SK-N-SH (cell line): ENCODE measurements around the gene KPNB1. TPM values are rescaled to one million over a fixed set of nuclear protein-coding genes. Genes with fewer than 3 reads are reported as not detected.
A peak's percentile ranks its signal among the peaks of the same experiment; 100 is the strongest.

Experiments
- CTCF ChIA-PET: fragments of 300-600, 350-600 bp; formaldehyde crosslinking; extraction: SDS; loops from one replicate; lab custom pipeline; 2021; lab: Yijun Ruan, JAX
- POLR2A ChIA-PET: fragments of 350-600 bp; sonication (Branson Sonifier 250); formaldehyde crosslinking; extraction: SDS; loops from one replicate; lab custom pipeline; 2020; ENCODE audit warnings: antibody characterized with exemption, inconsistent platforms; lab: Yijun Ruan, JAX
- DNase-seq: peaks from one replicate; pipeline ENCODE4 v3.0.0; 2012
- H2AFZ ChIP-seq: fragments of 200-600 bp; sonication (generic); 2 replicates; pipeline ENCODE4 v1.8.1; 2016; ENCODE audit warnings: antibody characterized with exemption, mild to moderate bottlenecking, low read depth
- H3F3A ChIP-seq: fragments of 200-600 bp; sonication (generic); replicated peaks from 2 replicates; pipeline ENCODE3; 2016; ENCODE audit warnings: antibody characterized with exemption, mild to moderate bottlenecking; ENCODE audit not compliant: insufficient read depth
- H3K27ac ChIP-seq, 2 experiments: fragments of 200-500 bp in 1 of 2; fragments of 200-600 bp in 1 of 2; sonication (Bioruptor generic) in 1 of 2; sonication (generic), shearing (Covaris generic) in 1 of 2; 2 replicates each; pipeline versions ENCODE4 v1.5.1 to v1.6.1; 2014 to 2016; ENCODE audit warnings: low read depth in 2 of 2, inconsistent platforms in 1 of 2, low read length in 1 of 2, mild to moderate bottlenecking in 1 of 2, mixed read lengths in 1 of 2
- H3K27me3 ChIP-seq: fragments of 200-600 bp; sonication (generic), shearing (Covaris generic); 2 replicates; pipeline ENCODE4 v1.6.1; 2016; ENCODE audit warnings: mixed run types; ENCODE audit not compliant: insufficient read depth
- H3K36me3 ChIP-seq, 2 experiments: fragments of 200-500 bp in 1 of 2; fragments of 200-600 bp in 1 of 2; sonication (Bioruptor generic) in 1 of 2; sonication (generic) in 1 of 2; replicated peaks in 1 of 2; 2 replicates each; pipeline versions ENCODE3 to v1.5.1; 2014 to 2016; ENCODE audit warnings: low read length in 1 of 2, mild to moderate bottlenecking in 1 of 2; ENCODE audit not compliant: insufficient read depth in 2 of 2, control insufficient read depth in 1 of 2
- H3K4me1 ChIP-seq, 2 experiments: fragments of 200-500 bp in 1 of 2; fragments of 200-600 bp in 1 of 2; sonication (Bioruptor generic) in 1 of 2; sonication (generic), shearing (Covaris generic) in 1 of 2; 2 replicates each; pipeline versions ENCODE4 v1.5.1 to v1.6.1; 2014 to 2016; ENCODE audit warnings: low read depth in 1 of 2, low read length in 1 of 2, mixed run types in 1 of 2; ENCODE audit not compliant: insufficient read depth in 2 of 2, control insufficient read depth in 1 of 2
- H3K4me2 ChIP-seq: fragments of 200-600 bp; sonication (generic), shearing (Covaris generic); 2 replicates; pipeline ENCODE4 v1.6.1; 2017; ENCODE audit warnings: mixed run types
- H3K4me3 ChIP-seq, 2 experiments: fragments of 200-500 bp in 1 of 2; fragments of 200-600 bp in 1 of 2; sonication (Bioruptor generic) in 1 of 2; sonication (generic), shearing (Covaris generic) in 1 of 2; 2 replicates each; pipeline versions ENCODE4 v1.5.1 to v1.8.1; 2014 to 2016; ENCODE audit warnings: low read depth in 2 of 2, inconsistent platforms in 1 of 2, low read length in 1 of 2, mild to moderate bottlenecking in 1 of 2, mixed read lengths in 1 of 2, moderate library complexity in 1 of 2
- H3K79me2 ChIP-seq: fragments of 200-600 bp; sonication (generic); 2 replicates; pipeline ENCODE4 v1.8.1; 2017; ENCODE audit warnings: mild to moderate bottlenecking; ENCODE audit not compliant: insufficient read depth
- H3K9ac ChIP-seq: fragments of 200-600 bp; sonication (generic); 2 replicates; pipeline ENCODE4 v1.6.1; 2017; ENCODE audit warnings: mixed run types
- H3K9me2 ChIP-seq: fragments of 200-600 bp; sonication (generic); 2 replicates; pipeline ENCODE4 v1.6.1; 2017; ENCODE audit warnings: mixed run types
- H3K9me3 ChIP-seq: fragments of 200-600 bp; sonication (generic); 2 replicates; pipeline ENCODE4 v1.6.1; 2017; ENCODE audit warnings: mixed run types, mild to moderate bottlenecking, moderate library complexity
- H4K20me1 ChIP-seq: fragments of 200-600 bp; sonication (generic); 2 replicates; pipeline ENCODE4 v1.6.1; 2017; ENCODE audit warnings: mild to moderate bottlenecking, mixed run types; ENCODE audit not compliant: insufficient read depth
- EP300 ChIP-seq, 2 experiments: IDR thresholded peaks; 2 replicates each; pipeline versions ENCODE4 v1.4.0 to v1.6.1; 2012; ENCODE audit warnings: borderline replicate concordance in 1 of 2, low read depth in 1 of 2, low read length in 1 of 2
- JUND ChIP-seq: IDR thresholded peaks from 2 replicates; pipeline ENCODE4 v1.4.0; 2012
- NRF1 ChIP-seq: IDR thresholded peaks from 2 replicates; pipeline ENCODE4 v1.6.1; 2012; ENCODE audit warnings: low read depth, mild to moderate bottlenecking, low read length
- PBX3 ChIP-seq: IDR thresholded peaks from 2 replicates; pipeline ENCODE4; 2012
- RAD21 ChIP-seq: IDR thresholded peaks from 2 replicates; pipeline ENCODE4 v1.6.1; 2012; ENCODE audit warnings: mild to moderate bottlenecking, low read length
- RCOR1 ChIP-seq: fragments of 150-350 bp; IDR thresholded peaks from 2 replicates; pipeline ENCODE4 v1.6.1; 2017; ENCODE audit warnings: antibody characterized with exemption, low read length
- RFX5 ChIP-seq: IDR thresholded peaks from 2 replicates; pipeline ENCODE4 v1.6.1; 2012; ENCODE audit warnings: mild to moderate bottlenecking, improper control_type of control experiment, low read length
- RXRA ChIP-seq: IDR thresholded peaks from 2 replicates; pipeline ENCODE4 v1.4.0; 2012; ENCODE audit warnings: low read depth, mild to moderate bottlenecking, borderline replicate concordance
- SMC3 ChIP-seq: IDR thresholded peaks from 2 replicates; pipeline ENCODE4 v1.6.1; 2012; ENCODE audit warnings: low read depth, low read length, improper control_type of control experiment
- YY1 ChIP-seq: IDR thresholded peaks from 2 replicates; pipeline ENCODE4 v1.4.0; 2012; ENCODE audit warnings: low read depth, mild to moderate bottlenecking
- WGBS: methylation state at CpG from one replicate; pipeline ENCODE4 v1.1.6; 2017; ENCODE audit warnings: low lambda C conversion rate; 5-methylcytosine and 5-hydroxymethylcytosine counted together
- polyA plus RNA-seq, 3 experiments: library from polyadenylated mRNA; depleted of rRNA; stranded (reverse); fragments of >200 nt; gene quantifications; 2 replicates each; pipeline ENCODE4 v1.2.3, GENCODE V29; 2012
- TF ChIP-seq, protein P1 (sequence below): fragments of 200-600 bp; sonication (generic); IDR thresholded peaks from 2 replicates; pipeline ENCODE4 v1.6.1; 2017; ENCODE audit warnings: antibody characterized with exemption, mild to moderate bottlenecking, moderate library complexity
- TF ChIP-seq, protein P2 (sequence below): fragments of 150-350 bp; IDR thresholded peaks from 2 replicates; pipeline ENCODE4 v1.6.1; 2016; ENCODE audit warnings: mild to moderate bottlenecking, low read depth, low read length
- TF ChIP-seq, protein P3 (sequence below): IDR thresholded peaks from 2 replicates; pipeline ENCODE4 v1.4.0; 2012; ENCODE audit warnings: low read depth, borderline replicate concordance

The KPNB1 gene
- polyA plus RNA-seq, 1 of the 3 experiments (the other 2 are of a cell fraction), result 89.5 TPM

GRCh38 chr17:47698749-47699535, 49.2 kb downstream of the KPNB1 start:
- POLR2A ChIA-PET, result no interaction called here
- no peaks in the 10 kb centered on the region for H3K9me3 ChIP-seq
- TF ChIP-seq, protein P1, sequence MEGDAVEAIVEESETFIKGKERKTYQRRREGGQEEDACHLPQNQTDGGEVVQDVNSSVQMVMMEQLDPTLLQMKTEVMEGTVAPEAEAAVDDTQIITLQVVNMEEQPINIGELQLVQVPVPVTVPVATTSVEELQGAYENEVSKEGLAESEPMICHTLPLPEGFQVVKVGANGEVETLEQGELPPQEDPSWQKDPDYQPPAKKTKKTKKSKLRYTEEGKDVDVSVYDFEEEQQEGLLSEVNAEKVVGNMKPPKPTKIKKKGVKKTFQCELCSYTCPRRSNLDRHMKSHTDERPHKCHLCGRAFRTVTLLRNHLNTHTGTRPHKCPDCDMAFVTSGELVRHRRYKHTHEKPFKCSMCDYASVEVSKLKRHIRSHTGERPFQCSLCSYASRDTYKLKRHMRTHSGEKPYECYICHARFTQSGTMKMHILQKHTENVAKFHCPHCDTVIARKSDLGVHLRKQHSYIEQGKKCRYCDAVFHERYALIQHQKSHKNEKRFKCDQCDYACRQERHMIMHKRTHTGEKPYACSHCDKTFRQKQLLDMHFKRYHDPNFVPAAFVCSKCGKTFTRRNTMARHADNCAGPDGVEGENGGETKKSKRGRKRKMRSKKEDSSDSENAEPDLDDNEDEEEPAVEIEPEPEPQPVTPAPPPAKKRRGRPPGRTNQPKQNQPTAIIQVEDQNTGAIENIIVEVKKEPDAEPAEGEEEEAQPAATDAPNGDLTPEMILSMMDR, result peak; percentile 100
- TF ChIP-seq, protein P2, sequence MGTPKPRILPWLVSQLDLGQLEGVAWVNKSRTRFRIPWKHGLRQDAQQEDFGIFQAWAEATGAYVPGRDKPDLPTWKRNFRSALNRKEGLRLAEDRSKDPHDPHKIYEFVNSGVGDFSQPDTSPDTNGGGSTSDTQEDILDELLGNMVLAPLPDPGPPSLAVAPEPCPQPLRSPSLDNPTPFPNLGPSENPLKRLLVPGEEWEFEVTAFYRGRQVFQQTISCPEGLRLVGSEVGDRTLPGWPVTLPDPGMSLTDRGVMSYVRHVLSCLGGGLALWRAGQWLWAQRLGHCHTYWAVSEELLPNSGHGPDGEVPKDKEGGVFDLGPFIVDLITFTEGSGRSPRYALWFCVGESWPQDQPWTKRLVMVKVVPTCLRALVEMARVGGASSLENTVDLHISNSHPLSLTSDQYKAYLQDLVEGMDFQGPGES, result no peak
- TF ChIP-seq RFX5, result no peak
- no peak for TF ChIP-seq RXRA
- peak; percentile 78 for TF ChIP-seq RAD21
- TF ChIP-seq SMC3, result peak; percentile 75
- no peak for TF ChIP-seq PBX3
- no peaks in the 10 kb centered on the region for H3K27me3 ChIP-seq
- H4K20me1 ChIP-seq, result peaks cover 7% of the 10 kb centered on the region; the same call in 1 of the 2 replicates
- peaks cover 12% of the 10 kb centered on the region for H3F3A ChIP-seq
- H3K4me2 ChIP-seq, result no peak overlapping the region
- no peak overlapping the region for H3K27ac ChIP-seq
- 54% methylated on average over 25 of the region's 25 CpGs for WGBS
- DNase-seq, result peak; percentile 98
- H3K4me1 ChIP-seq, result peaks cover 5 to 10% of the 10 kb centered on the region in 2 experiments; a peak in 1 of 4 replicates
- H3K79me2 ChIP-seq, result no peaks in the 10 kb centered on the region
- no peak overlapping the region; a peak in 1 of 4 replicates for H3K4me3 ChIP-seq
- H3K36me3 ChIP-seq, result peaks cover 12 to 23% of the 10 kb centered on the region in 2 experiments
- CTCF ChIA-PET, result interaction anchor here (0.6 to 11.3 kb wide), 37 partner anchors 9 to 198 kb away, joined by 3 to 211 read pairs (median 5); partner anchors contain the start of genes KPNB1, LRRC46, MRPL10 and OSBPL7
- H2AFZ ChIP-seq, result no peak overlapping the region
- no peaks in the 10 kb centered on the region for H3K9me2 ChIP-seq
- no peak overlapping the region for H3K9ac ChIP-seq

- H3K27ac ChIP-seq, result no peak overlapping the region
- no peak overlapping the region for H3K4me3 ChIP-seq
- no peak for TF ChIP-seq RCOR1
- TF ChIP-seq RFX5, result no peak
- TF ChIP-seq, protein P1, result no peak
- TF ChIP-seq NRF1, result no peak
- no peak for TF ChIP-seq EP300 (IDR thresholded peaks at IDR 0.05; ENCODE audit: borderline replicate concordance in 1 of 2, low read depth in 1 of 2, low read length in 1 of 2)
- TF ChIP-seq, protein P3, sequence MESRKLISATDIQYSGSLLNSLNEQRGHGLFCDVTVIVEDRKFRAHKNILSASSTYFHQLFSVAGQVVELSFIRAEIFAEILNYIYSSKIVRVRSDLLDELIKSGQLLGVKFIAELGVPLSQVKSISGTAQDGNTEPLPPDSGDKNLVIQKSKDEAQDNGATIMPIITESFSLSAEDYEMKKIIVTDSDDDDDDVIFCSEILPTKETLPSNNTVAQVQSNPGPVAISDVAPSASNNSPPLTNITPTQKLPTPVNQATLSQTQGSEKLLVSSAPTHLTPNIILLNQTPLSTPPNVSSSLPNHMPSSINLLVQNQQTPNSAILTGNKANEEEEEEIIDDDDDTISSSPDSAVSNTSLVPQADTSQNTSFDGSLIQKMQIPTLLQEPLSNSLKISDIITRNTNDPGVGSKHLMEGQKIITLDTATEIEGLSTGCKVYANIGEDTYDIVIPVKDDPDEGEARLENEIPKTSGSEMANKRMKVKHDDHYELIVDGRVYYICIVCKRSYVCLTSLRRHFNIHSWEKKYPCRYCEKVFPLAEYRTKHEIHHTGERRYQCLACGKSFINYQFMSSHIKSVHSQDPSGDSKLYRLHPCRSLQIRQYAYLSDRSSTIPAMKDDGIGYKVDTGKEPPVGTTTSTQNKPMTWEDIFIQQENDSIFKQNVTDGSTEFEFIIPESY, result no peak
- TF ChIP-seq YY1, result no peak
- TF ChIP-seq JUND, result no peak
- H3K9me3 ChIP-seq, result no peaks in the 10 kb centered on the region
- ChIA-PET POLR2A (no interaction called here), CTCF (interaction anchor here (0.6 to 11.3 kb wide), 31 partner anchors 9 to 197 kb away, joined by 3 to 211 read pairs (median 5); partner anchors contain the start of genes KPNB1, LRRC46, MRPL10 and OSBPL7)
- peaks cover 5 to 10% of the 10 kb centered on the region in 2 experiments; a peak in 1 of 4 replicates for H3K4me1 ChIP-seq
- H3F3A ChIP-seq, result peaks cover 12% of the 10 kb centered on the region
- no peaks in the 10 kb centered on the region for H3K27me3 ChIP-seq
- H2AFZ ChIP-seq, result no peak overlapping the region
- H3K9me2 ChIP-seq, result no peaks in the 10 kb centered on the region
- 96% methylated on average over 4 of the region's 4 CpGs for WGBS
- no peaks in the 10 kb centered on the region for H3K79me2 ChIP-seq
- no peak overlapping the region for H3K4me2 ChIP-seq
- DNase-seq, result peak; percentile 19
- peaks cover 7% of the 10 kb centered on the region; the same call in 1 of the 2 replicates for H4K20me1 ChIP-seq
- H3K9ac ChIP-seq, result no peak overlapping the region
- H3K36me3 ChIP-seq, result peaks cover 12 to 23% of the 10 kb centered on the region in 2 experiments
Observed at GRCh38 chr17:47699536-47699840, 49.8 kb downstream of the KPNB1 start.
